H1 (cell line): Measurements from ENCODE around the gene RNF146. TPM values are rescaled to one million over a fixed set of nuclear protein-coding genes. Genes with fewer than 3 reads are reported as not detected.

ENCODE experiments used
- CTCF ChIA-PET: fragments of 300-600 bp; sonication (Branson Sonifier 250); formaldehyde crosslinking; loops from one replicate; lab custom pipeline; 2021; ENCODE audit not compliant: partially characterized antibody; lab: Charles Lee
- POLR2A ChIA-PET: fragments of 300-600 bp; sonication (Branson Sonifier 250); formaldehyde crosslinking; loops from one replicate; lab custom pipeline; 2021; ENCODE audit warnings: inconsistent platforms; ENCODE audit not compliant: partially characterized antibody; lab: Charles Lee
- DNase-seq, 2 experiments: peaks; one replicate each; pipeline versions ENCODE4 v3.0.0 to v3.0.0-alpha.2; 2010 to 2022; ENCODE audit warnings: low spot score in 2 of 2, low read depth in 1 of 2, mixed read lengths in 1 of 2
- FAIRE-seq: peaks from 2 replicates; lab custom pipeline; 2011; peaks lifted over from hg19 to GRCh38; lab: Jason Lieb, UNC
- H2AFZ ChIP-seq: 2 replicates; pipeline ENCODE4 v1.8.1; 2012; ENCODE audit warnings: low read length, inconsistent platforms
- H2AK5ac ChIP-seq: 2 replicates; pipeline ENCODE4 v1.6.1; 2013; ENCODE audit warnings: low read depth, low read length
- H2BK120ac ChIP-seq: replicated peaks from 2 replicates; pipeline ENCODE3; 2013; ENCODE audit warnings: low read depth, low read length, inconsistent platforms
- H2BK12ac ChIP-seq: 2 replicates; pipeline ENCODE4 v1.6.1; 2013; ENCODE audit warnings: low read depth, low read length
- H2BK15ac ChIP-seq: 2 replicates; pipeline ENCODE4 v1.6.1; 2013; ENCODE audit warnings: low read length
- H2BK20ac ChIP-seq: 2 replicates; pipeline ENCODE4 v1.6.1; 2013; ENCODE audit warnings: low read length
- H2BK5ac ChIP-seq: 2 replicates; pipeline ENCODE4 v1.6.1; 2013; ENCODE audit warnings: low read depth, low read length
- H3K14ac ChIP-seq: 2 replicates; pipeline ENCODE4 v1.6.1; 2013; ENCODE audit warnings: inconsistent platforms; ENCODE audit not compliant: insufficient read length
- H3K18ac ChIP-seq: 2 replicates; pipeline ENCODE4 v1.6.1; 2013; ENCODE audit warnings: low read length; ENCODE audit errors: extremely low read depth
- H3K23ac ChIP-seq: 2 replicates; pipeline ENCODE4 v1.6.1; 2013; ENCODE audit warnings: inconsistent platforms; ENCODE audit not compliant: insufficient read length
- H3K23me2 ChIP-seq: 2 replicates; pipeline ENCODE4 v1.6.1; 2013; ENCODE audit warnings: low read depth, low read length
- H3K27ac ChIP-seq: 2 replicates; pipeline ENCODE4 v1.6.1; 2011; ENCODE audit warnings: low read depth, low read length, inconsistent platforms
- H3K27me3 ChIP-seq, 4 experiments: replicated peaks in 1 of 4; 1 replicate in 1 of 4; 2 replicates in 3 of 4; pipeline versions ENCODE4 v1.6.1 to v1.8.1; 2011 to 2013; ENCODE audit warnings: low read length in 3 of 4, mild to moderate bottlenecking in 3 of 4, inconsistent platforms in 2 of 4, mixed read lengths in 2 of 4, moderate library complexity in 1 of 4; ENCODE audit not compliant: control insufficient read depth in 3 of 4, insufficient read depth in 3 of 4; ENCODE audit errors: extremely low read depth in 1 of 4
- H3K36me3 ChIP-seq, 4 experiments: 2 replicates each; pipeline versions ENCODE4 v1.6.1 to v1.8.1; 2011 to 2013; ENCODE audit warnings: mild to moderate bottlenecking in 4 of 4, low read length in 3 of 4, moderate library complexity in 2 of 4, control low read depth in 1 of 4, inconsistent platforms in 1 of 4; ENCODE audit not compliant: insufficient read depth in 4 of 4, control insufficient read depth in 2 of 4
- H3K4ac ChIP-seq: replicated peaks from 2 replicates; pipeline ENCODE3; 2013; ENCODE audit warnings: low read length, low read depth, mixed read lengths, inconsistent platforms; ENCODE audit not compliant: insufficient read length
- H3K4me1 ChIP-seq, 4 experiments: replicated peaks in 1 of 4; 1 replicate in 1 of 4; 2 replicates in 3 of 4; pipeline versions ENCODE4 v1.6.1 to v1.8.1; 2011 to 2013; ENCODE audit warnings: low read length in 3 of 4, inconsistent platforms in 2 of 4, mixed read lengths in 1 of 4; ENCODE audit not compliant: insufficient read depth in 4 of 4, control insufficient read depth in 3 of 4
- H3K4me2 ChIP-seq, 2 experiments: 2 replicates each; pipeline versions ENCODE4 v1.6.1 to v1.8.1; 2011 to 2013; ENCODE audit warnings: low read depth in 2 of 2, low read length in 2 of 2, control low read depth in 1 of 2, inconsistent platforms in 1 of 2, mild to moderate bottlenecking in 1 of 2; ENCODE audit not compliant: insufficient read depth in 1 of 2
- H3K4me3 ChIP-seq, 4 experiments: fragments of 200-600, 300-600 bp in 1 of 4; sonication (generic), shearing (Covaris generic), sonication (Bioruptor Twin) in 1 of 4; 2 replicates each; pipeline versions ENCODE4 v1.5.1 to v1.8.1; 2011 to 2016; ENCODE audit warnings: low read length in 4 of 4, low read depth in 3 of 4, control low read depth in 2 of 4, inconsistent platforms in 2 of 4, mild to moderate bottlenecking in 2 of 4, mixed read lengths in 1 of 4, moderate library complexity in 1 of 4; ENCODE audit not compliant: insufficient read depth in 2 of 4; ENCODE audit errors: extremely low read depth in 1 of 4
- H3K56ac ChIP-seq: replicated peaks from 2 replicates; pipeline ENCODE3; 2013; ENCODE audit warnings: low read depth, mild to moderate bottlenecking, mixed read lengths, low read length, inconsistent platforms; ENCODE audit not compliant: insufficient read length
- H3K79me1 ChIP-seq: 2 replicates; pipeline ENCODE4 v1.6.1; 2013; ENCODE audit warnings: low read depth, low read length, control low read depth
- H3K79me2 ChIP-seq, 2 experiments: 2 replicates each; pipeline versions ENCODE4 v1.6.1 to v1.8.1; 2012 to 2013; ENCODE audit warnings: low read length in 2 of 2, mild to moderate bottlenecking in 2 of 2, inconsistent platforms in 1 of 2; ENCODE audit not compliant: insufficient read depth in 2 of 2, control insufficient read depth in 1 of 2
- H3K9ac ChIP-seq, 4 experiments: replicated peaks in 1 of 4; 1 replicate in 1 of 4; 2 replicates in 3 of 4; pipeline versions ENCODE4 v1.6.1 to v1.8.1; 2011 to 2013; ENCODE audit warnings: low read depth in 3 of 4, low read length in 3 of 4, control low read depth in 2 of 4, mild to moderate bottlenecking in 2 of 4, moderate library complexity in 2 of 4, inconsistent platforms in 1 of 4; ENCODE audit errors: extremely low read depth in 1 of 4
- H3K9me3 ChIP-seq, 2 experiments: 2 replicates each; pipeline versions ENCODE4 v1.6.1 to v1.8.1; 2012 to 2013; ENCODE audit warnings: mild to moderate bottlenecking in 2 of 2, moderate library complexity in 2 of 2, control low read depth in 1 of 2, inconsistent platforms in 1 of 2, low read depth in 1 of 2, low read length in 1 of 2, mixed read lengths in 1 of 2; ENCODE audit not compliant: insufficient read depth in 2 of 2
- H4K20me1 ChIP-seq, 2 experiments: replicated peaks in 1 of 2; 2 replicates each; pipeline versions ENCODE3 to v1.8.1; 2011 to 2013; ENCODE audit warnings: inconsistent platforms in 2 of 2, low read length in 2 of 2, mild to moderate bottlenecking in 1 of 2; ENCODE audit not compliant: insufficient read depth in 2 of 2, control insufficient read depth in 1 of 2
- H4K5ac ChIP-seq: 2 replicates; pipeline ENCODE4 v1.6.1; 2013; ENCODE audit warnings: low read length, low read depth, mixed read lengths, inconsistent platforms; ENCODE audit not compliant: insufficient read length
- H4K8ac ChIP-seq: 2 replicates; pipeline ENCODE4 v1.8.0; 2013; ENCODE audit warnings: mild to moderate bottlenecking, moderate library complexity, low read length, inconsistent platforms; ENCODE audit not compliant: insufficient read depth; ENCODE audit errors: extremely low read depth
- H4K91ac ChIP-seq: replicated peaks from 2 replicates; pipeline ENCODE3; 2013; ENCODE audit warnings: low read length, mixed read lengths, inconsistent platforms; ENCODE audit not compliant: insufficient read length
- HDAC6 ChIP-seq: IDR thresholded peaks from one replicate; pipeline ENCODE4 v1.7.1; 2012; ENCODE audit warnings: low read depth, mild to moderate bottlenecking, inconsistent platforms, low read length, moderate library complexity
- MAFK ChIP-seq: IDR thresholded peaks from 2 replicates; pipeline ENCODE4 v1.6.1; 2012; ENCODE audit warnings: low read depth, mild to moderate bottlenecking, improper control_type of control experiment, low read length
- SP2 ChIP-seq: IDR thresholded peaks from 2 replicates; pipeline ENCODE4 v1.6.1; 2012; ENCODE audit warnings: mild to moderate bottlenecking, low read length, inconsistent platforms
- WGBS, 2 experiments: shearing (Covaris generic) in 1 of 2; methylation state at CpG; one replicate each; pipeline versions ENCODE4 v1.1.6 to v1.1.7; 2013 to 2015; ENCODE audit warnings: low lambda C conversion rate in 2 of 2, mixed read lengths in 2 of 2, inconsistent platforms in 1 of 2, low coverage in 1 of 2, missing lambda C conversion rate in 1 of 2; ENCODE audit not compliant: insufficient replicate concordance in 2 of 2, insufficient coverage in 1 of 2, insufficient read length in 1 of 2; ENCODE audit errors: extremely low coverage in 1 of 2, missing lambda C conversion rate in 1 of 2; 5-methylcytosine and 5-hydroxymethylcytosine counted together
- polyA plus RNA-seq, 7 experiments: library from polyadenylated mRNA; depleted of rRNA in 3 of 7; stranded (reverse) in 5 of 7; unstranded in 2 of 7; fragments of >200 nt in 5 of 7; fragments of 200-250 nt in 2 of 7; gene quantifications; 1 replicate in 5 of 7; 2 replicates in 1 of 7; 4 replicates in 1 of 7; pipeline versions ENCODE4 v1.2.1 to v1.2.3, GENCODE V29; 2011 to 2013; ENCODE audit warnings: missing spikeins in 2 of 7, mixed read lengths in 2 of 7
- total RNA-seq: library from RNA; stranded (reverse); fragmentation: NEBNext Ultra II Directional; extraction: Animal tissue kit (Norgen Biotek cat#: 25700); gene quantifications from 2 replicates; pipeline ENCODE4 v1.2.1, GENCODE V29; 2021

RNF146 gene
- total and polyA plus RNA-seq, 2 of the 8 experiments (the other 6 are each of a cell fraction or from before 2014, with no cell fraction given) = 16.1 to 30.8 TPM

- H2BK5ac ChIP-seq = no peak overlapping the region
- no peak overlapping the region for H2AFZ ChIP-seq
- WGBS, 2 experiments = 70% methylated on average over 4 of the region's 4 CpGs; no CpG with 5 or more reads in 1 of the 2 experiments
- no peak overlapping the region for H2AK5ac ChIP-seq
- H3K27me3 ChIP-seq = no peaks in the 10 kb centered on the region
- no peak for FAIRE-seq
- H3K9ac ChIP-seq = no peak overlapping the region
- H3K18ac ChIP-seq = no peak overlapping the region
- no peaks in the 10 kb centered on the region for H3K36me3 ChIP-seq
- H3K4me2 ChIP-seq = no peak overlapping the region
- H3K23ac ChIP-seq = no peak overlapping the region
- no peaks in the 10 kb centered on the region for H3K23me2 ChIP-seq
- H4K5ac ChIP-seq = no peak overlapping the region
- no peak overlapping the region for H2BK120ac ChIP-seq
- no peak overlapping the region for H2BK15ac ChIP-seq
- H3K4me1 ChIP-seq = peaks cover 0 to 5% (median 0%) of the 10 kb centered on the region in 4 experiments; a peak in 1 of 7 replicates
- ChIA-PET CTCF (interaction anchor here (0.6 to 3.9 kb wide), 6 partner anchors 9 to 468 kb away, joined by 3 to 17 read pairs (median 3); no protein-coding TSS in a partner anchor), POLR2A (no interaction called here)
- H2BK12ac ChIP-seq = no peak overlapping the region
- no peaks in the 10 kb centered on the region for H3K9me3 ChIP-seq
- no peak for DNase-seq
- no peak overlapping the region for H3K14ac ChIP-seq
- H3K79me2 ChIP-seq = peaks cover 0 to 14% of the 10 kb centered on the region in 2 experiments; a peak in 3 of 4 replicates
- H2BK20ac ChIP-seq = no peak overlapping the region
- H3K27ac ChIP-seq = no peak overlapping the region
- H4K8ac ChIP-seq = no peak overlapping the region
- no peak overlapping the region for H4K91ac ChIP-seq
- TF ChIP-seq SP2 (no peak), HDAC6 (no peak), MAFK (no peak)
- TF ChIP-seq, all 59 proteins: peak for 0
- no peaks in the 10 kb centered on the region for H4K20me1 ChIP-seq
- no peak overlapping the region for H3K4ac ChIP-seq
- H3K4me3 ChIP-seq = no peak overlapping the region
- H3K79me1 ChIP-seq = no peaks in the 10 kb centered on the region
- H3K56ac ChIP-seq = no peak overlapping the region
Measured at GRCh38 chr6:127263481-127263880, 3.2 kb upstream of the RNF146 start.
